ENCODE measurements around the gene IFNB1.

IFNB1 gene

DNA sequence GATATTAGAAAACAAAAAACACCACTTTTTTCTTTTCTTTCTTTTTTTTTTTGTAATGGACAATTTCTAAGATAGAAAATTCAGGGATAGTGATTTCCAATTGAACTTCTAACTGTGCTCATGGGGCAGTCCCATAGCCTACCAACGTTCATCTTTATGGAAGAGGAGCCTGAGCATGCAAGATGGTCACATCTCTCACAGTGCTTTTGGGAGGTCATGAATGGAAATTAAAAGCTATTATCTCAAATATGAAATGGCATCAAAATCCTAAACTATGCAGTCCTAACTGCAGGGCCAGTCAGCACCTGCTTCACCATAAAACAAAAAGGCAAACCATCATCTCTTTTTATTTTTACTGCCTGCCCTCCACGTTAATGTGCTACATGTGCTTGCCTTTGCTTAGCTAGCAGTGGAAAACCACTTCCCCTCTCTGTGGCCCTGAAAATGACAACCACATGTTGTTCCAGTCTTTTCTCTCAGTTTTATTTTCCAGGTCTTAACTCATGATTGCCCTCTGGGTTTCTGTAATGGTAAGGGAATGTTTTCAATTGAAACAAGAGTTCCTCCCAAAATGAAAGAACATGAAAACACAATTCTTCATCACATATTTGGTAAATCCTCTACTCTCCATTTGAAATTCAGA, 16.7 kb downstream of the IFNB1 start:
- DNase-seq: peak; percentile 41

DNA sequence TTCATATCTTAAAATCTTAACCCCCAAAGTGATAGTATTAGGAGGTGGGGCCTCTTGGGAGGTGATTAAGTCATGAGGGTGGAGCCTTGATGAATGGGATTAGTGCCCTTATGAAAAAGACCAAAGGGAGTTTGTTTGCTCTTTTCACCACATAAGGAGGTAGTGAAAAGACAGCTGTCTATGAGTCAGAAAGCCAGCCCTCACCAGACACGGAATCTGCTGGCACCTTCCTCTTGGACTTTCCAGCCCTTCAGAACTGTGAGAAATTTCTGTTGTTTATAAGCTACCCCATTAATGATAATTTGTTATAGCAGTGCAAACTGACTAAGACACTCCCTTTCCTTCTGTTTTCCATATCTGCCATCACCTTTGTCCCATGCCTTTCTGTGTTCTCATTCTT, 20.8 kb downstream of the IFNB1 start:
- no peak for DNase-seq

DNA sequence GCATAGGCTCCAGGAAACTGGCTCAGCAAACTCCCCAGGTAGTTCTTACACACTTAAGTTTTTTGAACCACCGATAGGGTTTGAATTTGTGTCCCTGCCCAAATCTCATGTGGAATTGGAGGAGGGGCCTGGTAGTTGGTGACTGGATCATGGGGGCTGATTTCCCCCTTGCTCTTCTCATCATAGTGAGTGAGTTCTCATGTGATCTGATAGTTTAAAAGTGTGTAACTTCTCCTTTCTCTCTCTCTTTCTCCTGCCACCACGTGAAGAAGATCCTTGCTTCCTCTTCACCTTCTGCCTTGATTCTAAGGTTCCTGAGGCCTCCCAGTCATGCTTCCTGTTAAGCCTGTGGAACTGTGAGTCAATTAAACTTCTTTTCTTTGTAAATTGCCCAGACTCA, 23.9 kb downstream of the IFNB1 start:
- DNase-seq: no peak

DNA sequence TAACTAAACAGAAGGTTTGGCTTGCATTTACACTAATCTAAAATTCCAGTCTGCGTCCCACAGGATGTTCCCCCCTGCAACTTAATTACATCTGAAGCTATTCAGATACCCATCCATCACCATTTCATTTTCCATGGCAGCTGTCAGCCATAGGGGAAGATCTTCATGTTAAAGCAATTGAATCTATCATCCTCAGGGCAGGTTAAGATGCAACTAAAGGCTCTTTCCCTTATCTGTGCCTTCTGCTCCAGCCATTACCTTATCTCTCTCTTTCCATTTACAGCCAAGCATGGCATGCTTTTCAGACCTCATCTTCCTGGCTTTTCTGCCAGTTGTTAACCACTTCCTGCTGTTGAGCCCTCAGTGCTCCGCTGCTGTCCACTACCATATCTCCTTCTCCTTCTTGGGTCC, 30.5 kb downstream of the IFNB1 start:
- no peak for DNase-seq

DNA sequence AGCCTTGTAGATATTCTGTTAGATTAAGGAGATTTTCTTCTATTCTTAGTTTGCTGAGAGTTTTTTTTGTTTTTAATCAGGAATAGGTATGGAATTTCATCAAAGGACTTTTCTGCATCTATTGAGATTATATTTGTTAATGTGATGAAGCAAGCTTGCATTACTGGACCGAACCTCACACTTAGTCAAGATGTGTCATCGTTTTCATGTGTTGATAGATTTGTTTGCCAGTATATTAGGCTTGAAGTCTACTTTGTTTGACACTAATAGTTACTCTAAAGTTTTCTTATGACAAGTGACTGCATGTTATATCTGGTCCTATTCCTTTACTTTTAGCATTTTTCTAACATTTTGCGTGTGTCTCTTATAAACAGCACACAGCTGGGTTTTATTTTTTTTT, 33.9 kb downstream of the IFNB1 start:
- no peak for DNase-seq

DNA sequence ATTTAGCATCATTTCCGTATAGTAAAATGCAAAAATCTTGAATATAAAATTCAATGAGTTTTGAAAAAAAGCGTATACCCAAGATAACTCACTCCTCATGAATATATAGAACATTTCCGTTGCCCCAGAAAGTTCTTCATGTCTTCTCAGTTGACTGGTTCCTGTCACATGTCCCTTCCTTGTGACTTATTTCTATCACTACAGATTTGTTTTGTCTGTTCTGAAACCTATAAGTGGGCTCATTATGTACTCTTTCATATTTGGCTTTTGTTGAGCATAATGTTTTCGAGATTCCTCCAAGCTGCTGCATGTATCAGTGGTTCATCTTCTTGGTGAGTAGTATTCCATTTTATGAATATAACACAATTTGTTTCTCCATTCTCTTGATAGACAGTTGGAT, 35.3 kb downstream of the IFNB1 start:
- DNase-seq: no peak

DNA sequence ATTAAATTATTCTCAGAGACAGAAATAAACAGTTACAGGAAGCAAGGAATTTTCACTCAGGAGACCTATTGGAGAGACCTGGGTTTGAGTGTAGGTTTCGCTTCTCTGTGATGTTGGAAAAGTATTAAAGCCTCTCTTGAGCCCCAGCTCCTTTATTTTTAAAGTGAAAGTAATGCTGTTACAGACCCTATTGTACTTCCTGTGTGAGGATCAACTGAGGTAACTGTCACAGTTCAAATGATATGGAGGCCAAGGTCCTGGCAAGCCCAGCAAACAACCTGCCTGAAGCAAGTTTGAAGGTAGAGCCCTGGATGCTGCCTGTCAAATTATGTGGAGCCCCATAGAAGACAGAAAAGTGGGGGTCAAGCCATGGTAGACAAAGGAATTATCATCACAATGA, 38.4 kb downstream of the IFNB1 start:
- no peak for DNase-seq

DNA sequence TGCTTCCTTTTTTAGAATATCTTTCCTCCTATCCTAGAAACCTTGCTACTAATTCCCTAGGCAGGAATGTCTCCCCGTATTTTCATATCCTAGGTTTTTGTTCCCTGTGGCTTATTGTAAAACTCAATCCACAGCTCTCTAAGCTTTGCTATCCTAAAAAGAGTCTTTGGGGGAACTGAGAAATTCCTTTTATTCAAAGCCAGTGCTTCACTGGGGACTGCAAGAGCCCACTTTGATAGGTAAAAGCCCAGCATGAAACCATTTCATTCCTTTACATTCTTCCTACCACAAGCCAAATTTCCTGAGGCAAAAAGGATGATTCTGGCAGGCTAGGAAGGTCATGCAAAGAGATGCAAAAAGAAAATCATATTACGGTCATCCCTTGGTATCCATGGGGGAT, 40.5 kb downstream of the IFNB1 start:
- DNase-seq: no peak

DNA sequence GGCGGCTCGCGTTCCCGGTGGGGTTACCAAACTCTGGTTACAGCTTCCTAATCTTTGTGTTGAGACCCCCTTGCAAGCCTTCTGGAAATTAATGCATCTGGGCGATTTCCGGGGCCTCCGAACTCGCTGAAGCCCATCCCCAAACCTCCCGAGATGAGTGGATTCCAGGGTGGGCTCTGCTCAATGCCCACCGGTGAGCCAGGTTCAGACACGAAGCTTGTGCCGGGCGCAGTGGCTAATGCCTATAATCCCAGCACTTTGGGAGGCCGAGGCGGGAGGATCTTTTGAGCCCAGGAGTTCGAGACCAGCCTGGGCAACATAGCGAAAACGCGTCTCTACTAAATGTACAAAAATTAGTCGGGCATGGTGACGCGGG, 45.9 kb downstream of the IFNB1 start:
- no peak for DNase-seq

DNA sequence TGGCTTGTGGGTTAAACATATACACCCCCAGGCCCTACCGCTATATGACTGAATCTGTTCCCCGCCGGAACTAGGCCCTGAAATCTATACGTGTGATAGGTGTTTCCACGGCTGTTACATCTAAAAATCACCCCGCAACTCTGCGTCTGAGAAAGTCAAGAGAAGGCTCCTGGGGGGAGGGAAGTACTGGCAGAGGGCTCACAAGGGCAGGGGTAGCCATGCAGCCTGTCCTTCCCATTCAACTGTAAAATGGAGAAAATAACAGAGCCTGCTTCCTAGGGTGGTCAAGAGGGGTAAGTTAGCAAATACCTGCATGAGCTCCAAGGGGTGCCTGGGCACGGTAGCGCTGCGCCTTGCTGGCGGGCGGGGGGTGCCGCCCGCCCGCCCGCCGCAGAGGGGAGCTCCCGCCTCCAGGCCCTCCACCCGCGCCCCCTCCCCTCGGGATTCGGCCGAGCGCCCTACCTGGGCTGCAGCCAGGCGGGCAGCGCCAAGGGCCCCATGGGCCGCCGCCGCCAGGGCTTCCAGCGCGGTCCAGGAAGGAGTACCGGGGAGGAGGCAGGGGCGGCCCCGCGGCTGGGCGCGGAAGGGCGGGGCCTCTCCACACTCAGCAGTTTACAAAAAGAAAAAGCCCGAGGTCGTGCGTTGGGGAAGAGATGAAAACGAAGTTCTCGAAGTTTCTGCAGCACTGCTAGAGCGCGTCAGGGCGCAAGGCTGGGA, 46.5 kb downstream of the IFNB1 start, which contains the start of gene HACD4:
Gene HACD4, minus strand, starts transcription at position 550 of the 717 bp plus-strand sequence. Its CDS starts 50 bp downstream, at position 500.
- peak; percentile 56 for DNase-seq

DNA sequence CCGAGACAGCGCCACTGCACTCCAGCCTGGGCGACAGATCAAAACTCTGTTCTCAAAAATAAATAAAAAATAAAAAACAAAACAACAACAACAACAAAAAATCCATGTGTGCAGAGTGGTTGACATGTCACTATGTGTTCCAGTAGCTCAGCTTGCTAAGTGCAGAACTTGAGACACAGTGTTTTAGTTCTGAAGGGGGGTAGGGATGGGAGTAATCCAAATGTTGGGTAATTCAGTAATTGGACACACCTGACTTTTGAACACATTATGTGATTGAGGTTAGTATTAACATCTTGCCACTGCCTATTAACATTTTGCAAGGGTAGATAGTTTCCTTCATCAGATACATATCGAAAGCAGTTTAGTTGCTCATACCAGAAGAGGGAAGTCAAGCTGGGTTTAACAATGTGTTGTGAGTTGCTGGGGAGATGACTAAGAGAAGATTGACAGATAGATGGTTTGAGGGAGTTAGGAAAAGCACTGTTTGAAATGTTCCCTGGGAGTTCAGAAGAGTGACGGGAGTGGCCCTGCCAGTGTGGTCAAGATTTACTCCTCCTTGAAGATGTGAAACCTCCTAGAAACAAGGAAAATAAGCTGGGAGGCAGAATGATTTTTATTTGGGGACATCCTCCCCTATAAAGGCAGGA, 47.2 kb downstream of the IFNB1 start:
- peak; percentile 46 for DNase-seq

DNA sequence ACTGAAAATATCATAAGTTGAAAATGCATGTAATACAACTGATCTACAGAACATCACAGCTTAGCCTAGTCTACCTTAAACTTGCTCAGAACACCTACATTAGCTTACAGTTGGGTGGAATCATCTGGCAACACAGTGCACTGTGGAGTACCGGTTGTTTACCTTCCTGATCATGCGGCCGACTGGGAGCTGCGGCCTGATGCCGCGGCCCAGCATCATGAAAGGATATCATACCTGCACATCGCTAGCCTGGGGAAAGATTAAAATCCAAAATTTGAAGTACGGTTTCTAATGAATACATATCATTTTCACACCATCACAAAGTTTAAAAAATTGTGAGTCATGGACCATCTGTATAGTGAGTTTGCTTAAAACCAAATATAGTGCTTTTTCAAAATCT, 48.1 kb downstream of the IFNB1 start:
- no peak for DNase-seq

DNA sequence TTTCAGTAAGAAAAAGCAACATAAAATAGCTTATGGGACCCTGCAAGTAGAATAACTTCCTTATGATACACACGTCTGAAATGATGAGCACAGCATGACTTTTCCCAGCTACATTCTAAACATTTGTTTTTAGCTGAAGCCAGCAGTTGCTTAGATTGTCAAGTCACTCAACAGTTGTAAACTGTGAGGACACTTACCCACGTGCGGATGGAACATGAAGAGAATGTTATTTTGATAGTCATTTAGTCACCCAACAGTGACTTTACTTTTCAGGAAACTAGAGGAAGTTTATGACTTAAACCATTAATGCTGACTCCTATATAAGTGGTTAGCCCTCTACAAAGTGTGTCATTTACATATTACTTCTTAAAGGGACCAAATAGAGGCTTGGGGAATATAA, 49.3 kb downstream of the IFNB1 start:
- DNase-seq: no peak

DNA sequence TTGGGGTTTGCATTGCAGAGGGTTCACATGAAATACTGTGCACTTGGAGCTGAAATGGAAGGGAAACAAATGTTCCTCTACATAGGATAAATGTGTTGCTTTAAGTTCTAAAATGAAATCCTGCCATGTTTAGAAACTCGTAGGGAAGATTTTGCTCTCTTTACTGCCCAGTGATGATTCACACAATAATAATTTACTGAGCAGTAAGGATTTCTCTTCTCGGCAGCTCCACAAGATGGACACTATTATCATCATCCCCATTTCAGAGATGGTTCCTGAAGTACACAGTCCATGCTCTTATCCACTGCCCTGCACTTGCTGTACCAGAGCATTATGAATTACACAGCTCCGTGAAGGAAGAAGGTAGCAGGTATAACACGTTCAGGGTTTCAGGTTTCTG, 50.4 kb downstream of the IFNB1 start:
- no peak for DNase-seq
